GM21423 (cell line): ENCODE measurements around the gene APOBEC3H.

Experiments used
- ATAC-seq: cut with Tn5 transposase; IDR thresholded peaks from one replicate; pipeline ENCODE4 v1.9.1; 2021; ENCODE audit warnings: mild to moderate bottlenecking, moderate library complexity; ENCODE audit not compliant: unreplicated experiment

The APOBEC3H gene

GRCh38 chr22:39133871-39134270, 36.8 kb downstream of the APOBEC3H start:
- ATAC-seq, result no peak

GRCh38 chr22:39134366-39135091, 37.5 kb downstream of the APOBEC3H start:
- ATAC-seq, result no peak

- no peak for ATAC-seq
Observed at GRCh38 chr22:39135092-39135896, 38.2 kb downstream of the APOBEC3H start.

GRCh38 chr22:39136317-39136716, 39.3 kb downstream of the APOBEC3H start:
- no peak for ATAC-seq

- no peak for ATAC-seq
Observed at GRCh38 chr22:39138357-39138997, 41.4 kb downstream of the APOBEC3H start.

GRCh38 chr22:39139933-39140332, 42.9 kb downstream of the APOBEC3H start:
- no peak for ATAC-seq

GRCh38 chr22:39142088-39142680, 45.1 kb downstream of the APOBEC3H start:
- ATAC-seq, result no peak

- ATAC-seq, result peak; percentile 40
Observed at GRCh38 chr22:39144101-39144767, 47.2 kb downstream of the APOBEC3H start.

- no peak for ATAC-seq
Observed at GRCh38 chr22:39146256-39147101, 49.4 kb downstream of the APOBEC3H start.

- ATAC-seq, result no peak
Observed at GRCh38 chr22:39147335-39148025, 50.4 kb downstream of the APOBEC3H start.

GRCh38 chr22:39148026-39148726, 51.1 kb downstream of the APOBEC3H start:
- no peak for ATAC-seq

- ATAC-seq, result no peak
Observed at GRCh38 chr22:39148727-39149535, 51.9 kb downstream of the APOBEC3H start.

GRCh38 chr22:39149915-39150847, 53.1 kb downstream of the APOBEC3H start:
- ATAC-seq, result no peak

GRCh38 chr22:39150848-39151215, 53.8 kb downstream of the APOBEC3H start:
- no peak for ATAC-seq

GRCh38 chr22:39151329-39151975, 54.4 kb downstream of the APOBEC3H start:
- no peak for ATAC-seq

- ATAC-seq, result no peak
Observed at GRCh38 chr22:39152024-39152510, 55.0 kb downstream of the APOBEC3H start.
